Gastrocnemius medialis (tissue), 4 donors: Measurements from ENCODE around the gene KCTD19.

Experiments
- CTCF ChIP-seq, 5 experiments: fragments of 450-650 bp in 3 of 5; fragments of 200-600 bp in 2 of 5; sonication (generic) in 2 of 5; IDR thresholded peaks in 4 of 5; conservative IDR thresholded peaks in 1 of 5; 1 replicate in 4 of 5; 2 replicates in 1 of 5; pipeline ENCODE4 v1.5.1; 2016 to 2019; ENCODE audit warnings: antibody characterized with exemption in 5 of 5, mild to moderate bottlenecking in 3 of 5, moderate library complexity in 3 of 5
- POLR2A ChIP-seq, 2 donors: fragments of 450-650 bp; IDR thresholded peaks; one replicate each; pipeline ENCODE4 v1.6.1; 2017; ENCODE audit warnings: antibody characterized with exemption in 2 of 2, mild to moderate bottlenecking in 2 of 2, moderate library complexity in 2 of 2

- TF ChIP-seq CTCF (IDR thresholded peaks at IDR 0.05 in 4 of 5, conservative IDR thresholded peaks at IDR 0.05 in 1 of 5) (no peak), POLR2A (IDR thresholded peaks at IDR 0.05) (no peak)
Measured at GRCh38 chr16:67370661-67371060, 44.1 kb upstream of the KCTD19 start.
